GM18508 (cell line): ENCODE measurements around the gene RIC3.

Experiments
- ATAC-seq: cut with Tn5 transposase; IDR thresholded peaks from one replicate; pipeline ENCODE4 v1.9.1; 2021; ENCODE audit warnings: moderate number of reproducible peaks; ENCODE audit not compliant: insufficient read depth, unreplicated experiment

RIC3 gene

GRCh38 chr11:8071616-8072581, 96.9 kb downstream of the RIC3 start:
- no peak for ATAC-seq

- no peak for ATAC-seq
Observed at GRCh38 chr11:8070417-8071115, 98.3 kb downstream of the RIC3 start.

GRCh38 chr11:8069771-8070170, 99.1 kb downstream of the RIC3 start:
- no peak for ATAC-seq

- no peak for ATAC-seq
Observed at GRCh38 chr11:8068605-8069221, 100.1 kb downstream of the RIC3 start.

- ATAC-seq, result no peak
Observed at GRCh38 chr11:8067929-8068575, 100.8 kb downstream of the RIC3 start.

GRCh38 chr11:8067567-8067928, 101.3 kb downstream of the RIC3 start:
- ATAC-seq, result no peak

GRCh38 chr11:8066911-8067455, 101.8 kb downstream of the RIC3 start:
- no peak for ATAC-seq

- no peak for ATAC-seq
Observed at GRCh38 chr11:8066036-8066910, 102.6 kb downstream of the RIC3 start.

- no peak for ATAC-seq
Observed at GRCh38 chr11:8065031-8065430, 103.8 kb downstream of the RIC3 start.

GRCh38 chr11:8063324-8063723, 105.5 kb downstream of the RIC3 start:
- no peak for ATAC-seq

GRCh38 chr11:8062781-8063257, 106.0 kb downstream of the RIC3 start:
- no peak for ATAC-seq

GRCh38 chr11:8061555-8062428, 107.0 kb downstream of the RIC3 start:
- no peak for ATAC-seq

GRCh38 chr11:8060801-8061554, 107.8 kb downstream of the RIC3 start:
- ATAC-seq, result no peak

- no peak for ATAC-seq
Observed at GRCh38 chr11:8060146-8060719, 108.6 kb downstream of the RIC3 start.

GRCh38 chr11:8059571-8060011, 109.2 kb downstream of the RIC3 start:
- ATAC-seq, result no peak

GRCh38 chr11:8059030-8059429, 109.8 kb downstream of the RIC3 start:
- ATAC-seq, result no peak

- no peak for ATAC-seq
Observed at GRCh38 chr11:8058216-8058615, 110.6 kb downstream of the RIC3 start.
